GM18873 (cell line): ENCODE measurements around the gene SPRED2.
A peak's percentile ranks its signal among the peaks of the same experiment; 100 is the strongest.

ENCODE experiments used
- ATAC-seq: cut with Tn5 transposase; IDR thresholded peaks from one replicate; pipeline ENCODE4 v1.9.1; 2021; ENCODE audit warnings: mild to moderate bottlenecking, moderate library complexity, moderate number of reproducible peaks; ENCODE audit not compliant: unreplicated experiment, low FRiP score

Gene SPRED2

GRCh38 chr2:65388596-65389390 is 43.6 kb downstream of the SPRED2 start:
- no peak for ATAC-seq

- ATAC-seq: peak; percentile 63
Observed at GRCh38 chr2:65388051-65388531, 44.3 kb downstream of the SPRED2 start.

DNA sequence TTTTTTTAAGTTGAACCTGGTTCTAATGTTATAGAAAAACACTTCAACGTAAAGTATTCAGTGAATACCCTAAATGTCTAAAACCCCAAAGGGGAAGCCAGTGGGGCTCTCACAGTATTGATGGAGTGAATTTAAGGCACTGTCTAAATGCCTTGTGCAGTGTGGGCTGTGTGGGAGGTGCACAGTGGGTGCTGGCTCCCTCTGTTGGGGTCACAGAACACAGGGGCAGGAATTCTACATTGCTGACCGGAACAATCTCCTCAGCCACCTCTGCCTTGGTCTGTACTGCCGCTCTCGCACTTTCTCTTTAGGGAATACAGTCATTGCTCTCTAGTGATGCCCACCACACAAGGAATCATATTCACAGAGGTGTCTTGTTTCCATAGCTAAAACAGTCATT is 45.4 kb downstream of the SPRED2 start:
- no peak for ATAC-seq

GRCh38 chr2:65386344-65386743 is 46.1 kb downstream of the SPRED2 start:
- ATAC-seq: no peak

DNA sequence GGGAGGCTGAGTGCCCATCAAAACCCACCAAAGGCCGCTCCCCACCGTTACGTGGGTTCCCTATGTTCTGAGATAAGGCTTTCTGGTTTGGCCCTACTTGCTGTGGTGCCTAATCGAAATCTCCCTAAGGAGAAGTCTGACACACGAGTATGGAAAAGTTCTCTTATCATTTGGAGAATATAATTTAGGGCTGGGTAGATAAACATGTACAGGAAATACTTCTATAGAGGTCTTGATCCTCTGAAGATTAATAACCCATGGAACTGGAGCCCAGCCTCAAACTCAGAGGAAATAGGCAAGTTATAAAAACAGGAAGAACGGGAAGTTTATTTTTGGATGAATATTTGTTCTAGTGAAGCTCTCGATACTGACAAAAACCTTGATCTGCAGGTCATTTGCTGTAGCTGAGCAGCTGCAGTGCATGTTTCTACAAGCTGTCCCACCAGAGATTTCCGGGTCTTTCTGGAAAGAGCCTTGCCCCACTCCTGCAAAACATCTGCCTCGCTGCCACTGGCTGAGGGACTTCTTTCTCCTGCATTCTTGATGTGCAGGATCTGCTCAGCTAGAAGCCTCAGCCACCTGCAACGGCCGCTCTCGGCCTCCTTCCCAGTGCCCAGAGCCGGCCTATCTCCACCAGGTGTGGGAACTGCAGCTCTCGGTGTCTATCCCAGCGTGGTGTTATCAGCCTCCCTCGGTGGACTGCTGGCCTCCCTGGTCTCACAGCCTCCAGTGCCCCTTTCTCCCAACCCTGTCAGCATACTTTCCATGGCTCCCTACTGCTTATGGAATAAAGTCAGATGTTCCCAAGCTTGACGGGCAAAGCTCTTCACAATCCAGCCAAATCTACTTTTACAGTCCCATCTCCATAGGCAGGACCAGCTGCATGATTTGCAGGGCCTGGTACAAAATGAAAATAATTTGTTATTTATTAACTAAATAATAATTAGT is 48.6 kb downstream of the SPRED2 start:
- no peak for ATAC-seq

DNA sequence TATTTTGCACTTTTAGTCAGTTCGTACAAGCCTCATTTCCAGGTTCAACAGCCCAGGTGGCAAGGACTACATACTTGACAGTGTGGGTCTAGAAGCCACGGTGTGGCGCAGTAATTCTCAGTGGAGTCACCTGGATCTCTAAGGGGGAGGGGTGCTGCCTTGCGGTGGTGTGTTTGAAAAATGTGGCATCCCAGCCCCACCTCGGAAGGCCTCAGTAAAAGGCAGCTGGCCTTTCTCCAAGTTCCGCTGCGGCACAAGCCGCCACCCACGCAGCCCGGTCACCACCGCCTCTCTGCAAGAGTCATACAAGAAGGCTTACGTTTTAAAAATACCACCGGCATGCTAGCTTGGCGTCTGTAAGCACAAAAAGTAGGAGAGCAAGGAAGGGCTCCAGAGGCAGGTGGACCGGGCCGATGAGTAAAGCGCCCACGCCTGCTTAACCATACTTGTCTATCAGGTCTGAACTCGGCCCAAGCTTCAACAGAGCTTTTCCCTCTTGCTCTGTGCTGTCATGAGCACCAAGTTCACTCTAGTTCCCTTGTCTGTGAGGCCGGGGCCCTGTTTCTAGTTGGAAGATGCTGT is 49.5 kb downstream of the SPRED2 start:
- peak; percentile 74 for ATAC-seq

DNA sequence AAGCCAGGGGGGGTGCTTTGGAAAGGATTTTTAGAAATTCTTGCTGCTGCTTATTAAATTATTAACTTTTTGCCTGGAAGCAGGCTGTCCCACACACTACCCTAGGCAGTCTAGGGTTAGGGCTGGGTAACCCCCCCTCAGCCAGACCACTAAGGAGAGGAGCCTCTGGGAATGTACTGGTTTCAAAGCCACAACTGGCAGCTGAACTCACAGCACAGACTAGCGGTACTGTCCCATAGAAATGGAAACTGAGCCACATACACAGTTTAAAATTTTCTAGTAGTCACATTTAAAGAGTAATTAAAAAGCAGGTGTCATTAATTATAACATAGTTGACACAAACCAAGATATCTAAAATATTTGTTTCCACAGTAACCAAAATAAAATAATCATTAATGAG is 50.1 kb downstream of the SPRED2 start:
- no peak for ATAC-seq

DNA sequence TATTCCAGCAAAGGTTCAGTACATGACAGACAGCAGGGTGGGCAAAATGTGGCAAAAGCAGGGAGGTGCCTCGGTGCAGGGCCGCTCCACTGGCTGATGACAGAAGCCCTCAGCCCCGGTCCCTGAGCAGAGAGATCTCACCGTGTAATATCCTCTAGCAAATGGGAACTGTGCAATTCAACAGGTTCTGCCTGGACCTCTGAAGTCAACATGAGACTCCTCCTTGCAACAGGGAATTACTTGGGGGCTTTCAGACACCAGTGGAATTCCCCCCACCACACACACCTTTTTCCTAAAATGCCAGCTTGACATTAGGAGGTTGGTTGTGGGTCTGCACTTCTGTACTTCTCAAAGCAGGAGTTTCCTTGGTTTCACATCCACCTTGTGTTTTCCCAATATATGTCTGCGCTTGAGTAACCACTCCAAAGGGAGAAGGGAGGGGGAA is 50.8 kb downstream of the SPRED2 start:
- ATAC-seq: no peak

DNA sequence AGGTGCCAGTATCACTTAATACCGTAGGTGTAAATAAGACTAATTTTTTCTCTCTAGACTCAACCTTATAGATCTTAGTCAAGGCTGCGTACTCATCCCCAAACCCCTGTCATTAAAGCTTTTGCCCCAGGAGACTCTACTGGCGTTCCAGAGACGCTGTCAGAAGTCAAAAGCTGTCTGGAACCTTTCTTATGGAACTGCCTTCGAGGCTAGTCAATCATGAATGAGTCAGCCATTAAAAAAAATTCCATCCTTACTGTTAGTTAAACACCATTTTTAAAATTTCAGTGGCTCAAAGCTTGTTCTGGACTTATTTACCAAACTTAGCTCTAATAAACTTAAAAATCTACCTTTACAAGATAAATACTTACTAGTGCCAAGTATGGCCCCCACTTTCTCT is 52.1 kb downstream of the SPRED2 start:
- ATAC-seq: no peak

GRCh38 chr2:65379721-65380171 is 52.7 kb downstream of the SPRED2 start:
- no peak for ATAC-seq

- ATAC-seq: no peak
Observed at GRCh38 chr2:65379223-65379622, 53.2 kb downstream of the SPRED2 start.

GRCh38 chr2:65378290-65378689 is 54.1 kb downstream of the SPRED2 start:
- ATAC-seq: no peak

GRCh38 chr2:65377556-65378192 is 54.7 kb downstream of the SPRED2 start:
- ATAC-seq: no peak

- ATAC-seq: no peak
Observed at GRCh38 chr2:65375723-65376122, 56.7 kb downstream of the SPRED2 start.

GRCh38 chr2:65374999-65375398 is 57.4 kb downstream of the SPRED2 start:
- ATAC-seq: no peak

- no peak for ATAC-seq
Observed at GRCh38 chr2:65374575-65374974, 57.8 kb downstream of the SPRED2 start.

- no peak for ATAC-seq
Observed at GRCh38 chr2:65373365-65373918, 59.0 kb downstream of the SPRED2 start.

DNA sequence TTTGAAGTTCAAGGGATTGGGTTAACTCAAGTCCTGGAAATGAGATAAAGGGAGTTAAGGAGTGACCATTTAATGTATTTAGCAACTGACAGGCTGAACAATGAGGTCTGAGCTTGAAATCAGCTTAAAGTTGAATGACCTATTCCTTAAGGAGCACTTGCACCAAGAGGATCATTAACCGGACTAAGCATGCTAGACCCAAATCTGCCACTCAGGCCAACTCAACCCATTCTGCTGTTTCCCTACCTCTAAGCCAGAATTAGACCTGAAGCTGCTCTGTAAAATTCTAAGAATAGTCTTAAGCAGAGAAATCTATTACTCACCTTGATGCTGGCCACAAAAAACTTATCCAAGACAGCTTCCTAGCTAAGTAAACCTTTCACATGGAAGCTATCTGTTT is 59.8 kb downstream of the SPRED2 start:
- no peak for ATAC-seq

DNA sequence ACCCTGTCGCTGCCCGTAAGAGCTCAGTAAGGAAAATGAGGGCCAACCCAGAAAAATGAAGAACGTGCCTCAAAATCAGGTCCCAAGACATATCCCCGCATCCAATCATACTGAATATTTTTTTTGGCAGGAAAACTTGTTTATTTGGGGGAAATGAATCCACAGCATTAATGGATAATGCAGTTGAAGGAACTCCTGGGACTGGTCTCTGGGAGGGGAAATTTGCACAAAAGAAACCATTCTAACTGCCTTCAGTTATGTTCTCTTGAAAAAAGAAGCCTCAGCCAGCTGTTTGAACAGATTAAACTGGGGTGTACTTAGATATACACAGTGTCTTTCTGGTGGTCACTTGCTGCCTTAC is 61.3 kb downstream of the SPRED2 start:
- ATAC-seq: no peak
